Loucy (cell line): ENCODE measurements around the gene FAF2.

Experiments
- H2AFZ ChIP-seq: fragments of 200-600 bp; sonication (generic); 2 replicates; pipeline ENCODE4 v1.6.0; 2016; ENCODE audit warnings: antibody characterized with exemption, mild to moderate bottlenecking, low read length, moderate library complexity
- H3F3A ChIP-seq: fragments of 200-600 bp; 2 replicates; pipeline ENCODE4 v1.6.0; 2016; ENCODE audit warnings: antibody characterized with exemption, low read depth, mild to moderate bottlenecking
- H3K27me3 ChIP-seq: fragments of 200-600 bp; sonication (generic); 2 replicates; pipeline ENCODE4 v1.6.1; 2014; ENCODE audit warnings: low read length, mild to moderate bottlenecking; ENCODE audit not compliant: insufficient read depth, poor library complexity, severe bottlenecking
- H3K36me3 ChIP-seq: fragments of 200-600 bp; sonication (generic); 2 replicates; pipeline ENCODE4 v1.6.1; 2016; ENCODE audit warnings: low read length; ENCODE audit not compliant: insufficient read depth
- H3K4me1 ChIP-seq: fragments of 200-600 bp; sonication (generic); 2 replicates; pipeline ENCODE4 v1.5.1; 2014; ENCODE audit warnings: low read length, mild to moderate bottlenecking; ENCODE audit not compliant: insufficient read depth, poor library complexity, severe bottlenecking
- H3K4me2 ChIP-seq: fragments of 200-600 bp; sonication (generic); 2 replicates; pipeline ENCODE4 v1.6.0; 2014; ENCODE audit warnings: antibody characterized with exemption, low read length, low read depth, mild to moderate bottlenecking; ENCODE audit not compliant: poor library complexity, severe bottlenecking
- H3K4me3 ChIP-seq: fragments of 200-600 bp; sonication (generic); 2 replicates; pipeline ENCODE4 v1.5.1; 2014; ENCODE audit warnings: low read length, mild to moderate bottlenecking, mixed read lengths; ENCODE audit not compliant: poor library complexity, severe bottlenecking
- H3K79me2 ChIP-seq: fragments of 200-600 bp; sonication (generic); 2 replicates; pipeline ENCODE4 v1.6.1; 2014; ENCODE audit warnings: low read length; ENCODE audit not compliant: insufficient read depth
- H3K9ac ChIP-seq: fragments of 200-600 bp; sonication (generic); 2 replicates; pipeline ENCODE4 v1.6.0; 2014; ENCODE audit warnings: mild to moderate bottlenecking, low read depth, low read length, moderate library complexity; ENCODE audit not compliant: poor library complexity, severe bottlenecking
- H3K9me2 ChIP-seq: fragments of 200-600 bp; sonication (generic); replicated peaks from 2 replicates; pipeline ENCODE4 v1.6.1; 2016; ENCODE audit warnings: low read depth, low read length, mixed read lengths
- H3K9me3 ChIP-seq: fragments of 200-600 bp; sonication (generic); 2 replicates; pipeline ENCODE4 v1.6.1; 2014; ENCODE audit warnings: mild to moderate bottlenecking, antibody characterized with exemption, low read length, low read depth; ENCODE audit not compliant: insufficient read depth
- H4K20me1 ChIP-seq: fragments of 200-600 bp; sonication (generic); 2 replicates; pipeline ENCODE4 v1.6.0; 2014; ENCODE audit warnings: antibody characterized with exemption, low read length, mild to moderate bottlenecking; ENCODE audit not compliant: insufficient read depth, poor library complexity, severe bottlenecking
- EZH2phosphoT487 ChIP-seq: fragments of 200-600 bp; IDR thresholded peaks from 2 replicates; pipeline ENCODE4 v1.6.1; 2018; ENCODE audit warnings: antibody characterized with exemption, mild to moderate bottlenecking, moderate library complexity, borderline replicate concordance
- TF ChIP-seq, protein P1 (sequence below): fragments of 200-600 bp; sonication (generic); conservative IDR thresholded peaks from 2 replicates; pipeline ENCODE4 v1.5.1; 2014; ENCODE audit warnings: mild to moderate bottlenecking, antibody characterized with exemption, low read length

The FAF2 gene

DNA sequence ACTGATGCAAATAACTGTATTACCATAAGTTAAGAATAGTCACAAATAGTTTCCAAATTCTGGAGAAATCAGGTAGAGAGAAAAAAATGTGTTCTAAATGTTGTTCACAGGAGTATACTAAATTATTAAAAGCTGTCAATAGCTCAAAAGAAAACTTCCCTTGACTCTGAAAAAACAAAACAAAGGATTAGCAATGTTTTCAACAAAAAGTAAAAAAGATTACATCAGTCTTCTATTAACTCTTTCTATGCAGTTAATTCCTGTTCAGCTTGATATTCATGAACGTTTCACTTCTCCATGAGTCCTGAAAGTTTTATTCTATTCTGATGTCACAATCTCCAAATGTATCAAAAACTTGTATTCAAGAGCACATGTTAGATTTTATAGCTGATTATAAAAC, 22.4 kb upstream of the FAF2 start:
- Histone ChIP-seq H4K20me1 (no peaks in the 10 kb centered on the region), H3K79me2 (no peaks in the 10 kb centered on the region), H3K27me3 (no peaks in the 10 kb centered on the region), H3K9me2 (no peaks in the 10 kb centered on the region), H3K9ac (no peak overlapping the region), H3K36me3 (no peaks in the 10 kb centered on the region), H3K4me1 (peaks cover 7% of the 10 kb centered on the region), H3F3A (no peaks in the 10 kb centered on the region), H3K4me3 (no peak overlapping the region), H3K4me2 (no peak overlapping the region), H2AFZ (no peak overlapping the region), H3K9me3 (no peaks in the 10 kb centered on the region)
- no peak for TF ChIP-seq EZH2phosphoT487
- TF ChIP-seq, protein P1, sequence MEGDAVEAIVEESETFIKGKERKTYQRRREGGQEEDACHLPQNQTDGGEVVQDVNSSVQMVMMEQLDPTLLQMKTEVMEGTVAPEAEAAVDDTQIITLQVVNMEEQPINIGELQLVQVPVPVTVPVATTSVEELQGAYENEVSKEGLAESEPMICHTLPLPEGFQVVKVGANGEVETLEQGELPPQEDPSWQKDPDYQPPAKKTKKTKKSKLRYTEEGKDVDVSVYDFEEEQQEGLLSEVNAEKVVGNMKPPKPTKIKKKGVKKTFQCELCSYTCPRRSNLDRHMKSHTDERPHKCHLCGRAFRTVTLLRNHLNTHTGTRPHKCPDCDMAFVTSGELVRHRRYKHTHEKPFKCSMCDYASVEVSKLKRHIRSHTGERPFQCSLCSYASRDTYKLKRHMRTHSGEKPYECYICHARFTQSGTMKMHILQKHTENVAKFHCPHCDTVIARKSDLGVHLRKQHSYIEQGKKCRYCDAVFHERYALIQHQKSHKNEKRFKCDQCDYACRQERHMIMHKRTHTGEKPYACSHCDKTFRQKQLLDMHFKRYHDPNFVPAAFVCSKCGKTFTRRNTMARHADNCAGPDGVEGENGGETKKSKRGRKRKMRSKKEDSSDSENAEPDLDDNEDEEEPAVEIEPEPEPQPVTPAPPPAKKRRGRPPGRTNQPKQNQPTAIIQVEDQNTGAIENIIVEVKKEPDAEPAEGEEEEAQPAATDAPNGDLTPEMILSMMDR: no peak

DNA sequence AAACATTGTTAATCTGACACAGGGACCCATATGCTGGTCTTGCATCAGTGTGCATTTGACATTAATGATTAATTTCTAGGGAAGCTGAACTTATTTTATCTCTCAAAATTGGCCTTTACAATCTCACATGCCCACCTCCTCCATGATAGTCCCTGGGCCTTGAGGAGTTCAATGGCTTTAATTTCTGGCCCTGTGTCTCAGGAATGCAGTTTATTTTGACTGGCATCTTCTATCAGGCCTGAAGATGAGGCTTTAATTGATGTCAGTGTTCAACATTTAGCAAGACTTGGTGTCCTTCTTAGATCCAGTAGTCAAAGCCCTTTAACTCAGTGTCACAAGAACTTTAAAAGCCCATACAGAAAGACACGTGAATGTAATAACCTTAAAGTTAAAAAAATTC, 21.3 kb upstream of the FAF2 start:
- no peak overlapping the region for H3K9ac ChIP-seq
- no peak overlapping the region for H3K4me3 ChIP-seq
- no peaks in the 10 kb centered on the region for H3K27me3 ChIP-seq
- no peaks in the 10 kb centered on the region for H3K9me3 ChIP-seq
- no peak overlapping the region for H3K4me2 ChIP-seq
- no peaks in the 10 kb centered on the region for H3K79me2 ChIP-seq
- H2AFZ ChIP-seq: no peak overlapping the region
- no peaks in the 10 kb centered on the region for H3F3A ChIP-seq
- H3K4me1 ChIP-seq: peaks cover 7% of the 10 kb centered on the region
- no peaks in the 10 kb centered on the region for H3K36me3 ChIP-seq
- H3K9me2 ChIP-seq: no peaks in the 10 kb centered on the region
- TF ChIP-seq EZH2phosphoT487: no peak
- TF ChIP-seq, protein P1: no peak
- H4K20me1 ChIP-seq: no peaks in the 10 kb centered on the region

DNA sequence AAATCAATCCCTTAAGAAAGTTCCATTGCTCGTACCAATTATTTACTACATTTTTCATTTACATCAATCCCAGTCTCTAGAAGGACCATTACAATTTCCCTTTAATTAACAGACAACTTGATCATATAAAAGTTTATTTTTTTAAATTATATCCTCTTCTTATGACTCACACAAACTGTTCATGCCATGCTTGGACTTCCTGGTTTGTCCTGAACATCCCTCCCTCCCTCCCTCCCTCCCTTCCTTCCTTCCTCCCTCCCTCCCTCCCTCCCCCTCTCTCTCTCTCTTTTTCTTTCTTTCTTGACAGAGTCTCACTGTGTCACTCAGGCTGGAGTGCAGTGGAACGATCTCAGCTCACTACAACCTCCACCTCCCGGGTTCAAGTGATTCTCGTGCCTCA, 20.2 kb upstream of the FAF2 start:
- Histone ChIP-seq H3K9me3 (no peaks in the 10 kb centered on the region), H3K4me2 (no peak overlapping the region), H3F3A (no peaks in the 10 kb centered on the region), H3K27me3 (no peaks in the 10 kb centered on the region), H3K9me2 (no peaks in the 10 kb centered on the region), H3K36me3 (no peaks in the 10 kb centered on the region), H3K4me1 (peaks cover 7% of the 10 kb centered on the region), H3K9ac (no peak overlapping the region), H3K4me3 (no peak overlapping the region), H2AFZ (no peak overlapping the region), H4K20me1 (no peaks in the 10 kb centered on the region), H3K79me2 (no peaks in the 10 kb centered on the region)
- no peak for TF ChIP-seq EZH2phosphoT487
- TF ChIP-seq, protein P1: no peak
